Skin epidermis (tissue), 12 donors: Measurements from ENCODE around the gene KIAA0319L.
A peak's percentile ranks its signal among the peaks of the same experiment; 100 is the strongest.

ENCODE experiments used
- H3K27ac ChIP-seq, 21 experiments: fragments of 200-600 bp; sonication (generic) in 11 of 21; one replicate each; pipeline ENCODE4 v1.5.0; 2020; ENCODE audit warnings: mild to moderate bottlenecking in 3 of 21, inconsistent platforms in 2 of 21, moderate library complexity in 2 of 21
- H3K4me3 ChIP-seq, 7 experiments: fragments of 200-600 bp; sonication (generic) in 2 of 7; one replicate each; pipeline ENCODE4 v1.5.0; 2020; ENCODE audit warnings: inconsistent platforms in 2 of 7, mild to moderate bottlenecking in 2 of 7, moderate library complexity in 1 of 7

The KIAA0319L gene

GRCh38 chr1:35431173-35431599 lies 126.0 kb downstream of the KIAA0319L start:
- Histone ChIP-seq H3K4me3 (no peak overlapping the region), H3K27ac (peak overlapping the region in 1 of 21 experiments; percentile 7)

GRCh38 chr1:35430762-35431161 lies 126.4 kb downstream of the KIAA0319L start:
- Histone ChIP-seq H3K4me3 (no peak overlapping the region), H3K27ac (peak overlapping the region in 1 of 21 experiments; percentile 7)

GRCh38 chr1:35428360-35428759 lies 128.8 kb downstream of the KIAA0319L start:
- Histone ChIP-seq H3K4me3 (no peak overlapping the region), H3K27ac (no peak overlapping the region)

DNA sequence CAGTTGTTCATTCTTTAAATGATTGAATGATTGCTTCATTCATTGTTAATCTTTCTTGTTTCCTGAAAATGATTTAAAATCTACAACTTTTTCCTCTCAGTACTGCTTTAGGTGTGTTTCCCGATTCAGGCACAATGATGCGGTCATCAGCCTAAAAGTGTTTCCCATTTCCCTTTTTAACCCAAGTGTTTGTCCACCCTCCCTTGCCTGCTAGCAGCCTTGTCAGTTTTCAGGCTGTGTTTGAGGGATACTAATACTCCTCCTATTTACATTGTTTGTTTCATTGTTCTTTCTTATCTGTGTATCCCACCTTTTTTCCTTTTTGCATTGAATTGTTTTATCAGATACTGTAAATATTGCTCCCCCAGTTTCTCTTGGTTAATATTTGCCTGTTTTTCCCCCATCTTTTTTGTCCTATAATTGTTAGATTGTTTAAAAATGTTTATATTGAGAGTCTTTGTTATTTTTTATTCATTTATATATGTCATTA lies 131.1 kb downstream of the KIAA0319L start:
- H3K27ac ChIP-seq: no peak overlapping the region
- no peak overlapping the region for H3K4me3 ChIP-seq

DNA sequence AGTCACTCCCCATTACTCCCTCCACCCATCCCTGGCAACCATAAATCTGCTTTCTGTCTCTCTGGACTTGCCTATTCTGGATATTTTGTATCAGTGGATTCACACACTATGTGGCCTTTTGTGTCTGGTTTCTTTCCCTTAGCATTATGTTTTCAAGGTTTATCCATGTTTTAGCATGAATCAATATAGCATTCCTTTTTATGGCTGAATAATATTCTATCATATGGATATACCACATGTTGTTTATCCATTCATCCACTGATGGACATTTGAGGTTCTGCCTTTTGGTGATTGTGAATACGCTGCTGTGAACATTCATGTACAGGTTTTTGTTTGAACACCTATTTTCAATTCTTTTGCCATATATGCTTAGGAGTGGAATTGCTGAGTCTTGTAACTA lies 148.3 kb downstream of the KIAA0319L start:
- Histone ChIP-seq H3K4me3 (no peak overlapping the region), H3K27ac (no peak overlapping the region)

GRCh38 chr1:35407743-35408142 lies 149.5 kb downstream of the KIAA0319L start:
- no peak overlapping the region for H3K27ac ChIP-seq

GRCh38 chr1:35406103-35406502 lies 151.1 kb downstream of the KIAA0319L start:
- H3K27ac ChIP-seq: no peak overlapping the region
- no peak overlapping the region for H3K4me3 ChIP-seq

More at GRCh38 chr1:35407743-35408142, 149.5 kb downstream of the KIAA0319L start:
- no peak overlapping the region for H3K4me3 ChIP-seq

GRCh38 chr1:35401049-35401448 lies 156.2 kb downstream of the KIAA0319L start:
- no peak overlapping the region for H3K4me3 ChIP-seq
- H3K27ac ChIP-seq: no peak overlapping the region

- no peak overlapping the region for H3K27ac ChIP-seq
These were observed 158.5 kb downstream of the KIAA0319L start for GRCh38 chr1:35398739-35399138.

DNA sequence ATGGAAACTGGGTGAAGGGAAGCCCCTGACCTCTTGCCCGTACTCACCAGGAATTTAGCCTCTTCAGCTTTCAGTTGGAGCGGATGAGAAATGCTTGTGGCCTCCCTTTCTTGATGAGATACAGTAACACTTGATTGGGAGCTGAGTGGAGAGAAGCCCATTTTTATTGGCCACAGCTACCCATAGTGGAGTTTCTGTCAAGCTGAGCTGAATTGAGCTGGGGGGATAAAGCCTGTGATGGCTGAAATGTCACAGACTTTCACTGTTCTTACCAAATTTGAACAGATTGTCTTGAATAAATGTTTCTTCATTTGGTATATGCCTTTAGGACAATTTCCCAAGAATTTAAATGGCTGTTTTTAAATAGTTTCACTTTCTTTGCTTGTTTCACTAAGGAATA lies 162.8 kb downstream of the KIAA0319L start:
- no peak overlapping the region for H3K4me3 ChIP-seq
- H3K27ac ChIP-seq: no peak overlapping the region

More at GRCh38 chr1:35398739-35399138, 158.5 kb downstream of the KIAA0319L start:
- H3K4me3 ChIP-seq: no peak overlapping the region

DNA sequence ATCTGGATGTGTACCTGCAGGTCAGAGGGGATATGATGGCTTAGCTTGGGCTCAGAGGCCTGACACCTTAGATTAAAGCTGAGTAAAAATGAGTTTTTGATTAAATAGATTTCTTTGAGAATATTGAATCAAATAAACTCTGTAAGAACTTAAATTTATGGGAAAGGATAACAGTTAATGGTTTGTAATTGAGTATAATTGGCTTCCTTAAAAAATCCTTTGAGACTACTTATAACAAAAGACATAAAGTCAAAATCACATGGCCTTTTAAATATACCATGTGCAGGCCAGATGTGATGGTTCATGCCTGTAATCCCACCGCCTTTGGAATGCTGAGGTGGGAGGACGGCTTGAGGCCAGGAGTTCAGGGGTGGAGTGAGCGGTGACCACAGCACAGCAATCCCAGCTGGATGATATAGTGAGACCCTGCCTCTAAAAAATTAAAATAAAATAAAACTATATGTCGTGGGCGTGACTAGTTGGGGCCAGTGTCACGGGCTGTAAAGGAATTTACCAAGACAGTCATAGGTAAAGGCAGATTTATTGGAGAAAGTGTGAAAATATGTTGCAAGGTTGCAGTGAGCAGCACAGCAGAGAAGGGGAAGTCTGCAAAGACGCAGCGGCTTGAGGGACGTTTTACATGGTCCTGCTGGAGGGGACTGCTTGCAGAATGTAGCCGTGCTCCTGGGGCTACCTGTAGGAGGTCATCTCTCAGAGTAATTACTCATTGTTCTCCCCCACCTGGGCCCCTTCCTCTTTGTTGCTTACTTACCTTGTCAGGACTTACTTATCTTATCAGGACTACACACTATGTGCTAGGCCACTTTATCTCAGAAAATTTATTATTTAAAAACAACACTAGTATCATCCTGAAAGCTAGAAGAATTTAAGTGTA lies 166.4 kb downstream of the KIAA0319L start:
- Histone ChIP-seq H3K27ac (no peak overlapping the region), H3K4me3 (no peak overlapping the region)

DNA sequence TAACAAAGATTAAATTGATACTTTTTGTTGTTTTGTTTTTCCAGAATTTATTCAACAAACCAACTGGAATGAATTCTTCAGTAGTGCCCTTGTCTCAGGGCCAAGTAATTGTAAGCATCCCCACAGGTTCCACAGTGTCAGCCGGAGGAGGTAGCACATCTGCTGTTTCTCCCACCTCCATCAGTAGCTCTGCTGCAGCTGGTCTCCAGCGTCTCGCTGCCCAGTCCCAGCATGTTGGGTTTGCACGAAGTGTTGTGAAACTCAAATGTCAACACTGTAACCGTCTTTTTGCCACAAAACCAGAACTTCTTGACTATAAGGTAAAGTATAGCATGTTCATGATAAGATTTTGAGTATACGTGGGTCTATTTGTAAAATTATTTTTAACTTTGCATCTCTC lies 170.2 kb downstream of the KIAA0319L start:
- H3K27ac ChIP-seq: no peak overlapping the region

DNA sequence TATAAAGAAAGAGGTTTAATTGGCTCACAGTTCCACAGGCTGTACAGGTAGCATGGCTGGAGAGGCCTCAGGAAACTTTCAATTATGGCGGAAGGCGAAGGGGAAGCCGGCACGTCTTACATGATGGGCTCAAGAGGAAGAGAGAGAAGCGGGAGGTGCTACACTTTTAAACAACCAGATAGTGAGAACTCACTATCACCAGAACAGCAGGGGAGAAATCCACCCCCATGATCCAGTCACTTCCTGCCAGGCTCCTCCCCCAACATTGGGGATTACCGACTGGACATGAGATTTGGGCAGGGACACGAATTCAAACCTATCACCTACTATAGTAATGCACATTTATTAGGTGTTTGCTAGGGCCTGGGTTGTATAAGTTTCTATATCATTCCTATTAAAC lies 170.9 kb downstream of the KIAA0319L start:
- no peak overlapping the region for H3K27ac ChIP-seq
- H3K4me3 ChIP-seq: no peak overlapping the region

More for the DNA sequence above, 170.2 kb downstream of the KIAA0319L start:
- no peak overlapping the region for H3K4me3 ChIP-seq
